Smooth muscle cell of trachea (primary cell): ENCODE data around the gene LHX1. TPM values are rescaled to one million over a fixed set of nuclear protein-coding genes. Genes with fewer than 3 reads are reported as not detected.

Experiments
- total RNA-seq: library from RNA; depleted of rRNA; stranded (reverse); fragments of >200 nt; gene quantifications from 2 replicates; pipeline ENCODE4 v1.2.1, GENCODE V29; 2014

LHX1 gene
- not detected in 2 replicates for total RNA-seq

DNA sequence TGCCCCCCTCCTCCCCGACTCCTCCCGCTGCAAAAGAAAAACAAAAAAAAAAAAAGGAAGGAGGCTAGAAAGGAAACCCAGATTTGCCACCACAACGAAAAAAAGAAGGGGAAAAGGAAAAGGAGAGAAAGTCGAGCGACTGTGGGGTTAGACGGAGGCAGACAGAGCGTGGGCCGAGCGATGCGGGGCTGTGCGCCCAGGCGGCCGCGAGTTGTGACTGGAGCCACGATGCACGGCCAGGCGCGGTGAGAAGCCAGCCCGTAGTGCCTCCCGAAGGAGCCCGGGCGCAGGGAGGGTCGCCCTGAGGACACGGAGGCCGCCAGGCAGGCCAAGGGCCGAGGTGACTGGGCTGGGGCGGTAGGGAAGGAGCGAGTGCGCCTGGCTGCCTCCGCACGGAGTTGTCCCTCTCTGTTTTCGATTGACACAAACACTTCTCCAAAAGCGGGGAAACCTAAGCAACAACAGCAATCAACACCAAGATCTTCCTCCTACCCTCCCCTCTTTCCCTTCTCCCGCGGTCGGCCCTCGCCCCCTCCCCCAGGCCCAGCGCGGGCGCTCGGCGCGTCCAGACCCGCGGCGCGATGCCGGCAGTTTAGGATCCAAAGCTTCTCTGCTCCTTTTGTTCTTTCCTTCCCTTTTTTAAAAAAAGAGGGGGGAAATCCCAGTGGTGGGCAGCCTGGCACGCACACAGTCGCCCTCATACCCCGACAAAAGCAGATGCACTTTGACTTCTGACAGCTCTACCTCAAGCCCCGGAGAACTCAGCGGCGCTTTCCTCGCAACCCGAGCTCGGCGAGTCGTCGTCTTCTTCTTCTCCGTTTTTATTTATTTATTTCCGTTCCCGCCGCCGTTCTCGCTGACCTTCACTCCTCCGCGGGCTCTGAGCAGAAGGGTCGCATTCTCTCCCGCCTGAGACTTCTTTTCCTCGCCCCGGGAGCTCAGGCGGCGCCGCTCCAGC lies at the start of gene LHX1:
Gene LHX1, plus strand, starts transcription at position 475 of the 958 bp plus-strand sequence. CDS start 723 bp downstream, outside the sequence.

DNA sequence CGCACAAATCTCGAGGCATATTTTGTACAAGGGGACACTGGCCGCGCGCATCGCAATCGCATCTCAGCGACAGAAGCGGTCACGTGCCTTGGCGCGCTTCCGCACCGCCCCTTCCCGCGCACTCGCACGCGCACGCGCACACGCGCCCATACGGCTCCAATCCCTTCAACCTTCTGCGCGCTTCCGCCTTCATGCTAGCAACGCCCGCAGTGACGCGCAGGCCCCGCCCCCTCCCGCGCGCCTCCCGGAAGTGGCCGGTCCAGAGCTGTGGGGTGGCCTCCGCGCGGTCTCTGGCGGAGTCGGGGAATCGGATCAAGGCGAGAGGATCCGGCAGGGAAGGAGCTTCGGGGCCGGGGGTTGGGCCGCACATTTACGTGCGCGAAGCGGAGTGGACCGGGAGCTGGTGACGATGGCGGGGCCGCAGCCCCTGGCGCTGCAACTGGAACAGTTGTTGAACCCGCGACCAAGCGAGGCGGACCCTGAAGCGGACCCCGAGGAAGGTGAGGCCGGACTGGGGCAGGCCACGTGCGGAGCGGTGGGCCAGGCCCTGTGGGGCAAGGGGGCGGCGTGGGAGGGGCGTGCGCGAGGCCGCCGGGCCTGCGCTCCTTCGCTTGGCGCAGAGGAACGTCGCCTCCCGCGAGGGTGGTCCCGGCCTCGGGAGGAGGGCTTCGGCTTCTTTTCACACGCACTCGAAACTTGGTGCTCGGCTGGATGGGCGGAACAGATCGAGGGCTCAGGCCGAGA lies 11.6 kb downstream of the LHX1 start, which contains the start of gene AATF:
Gene AATF, plus strand, starts transcription at position 238 of the 744 bp plus-strand sequence. Its CDS starts 172 bp downstream, at position 410.

Other genes with a start within 250 kb of the LHX1 start
- gene AATF, start 11.5 kb downstream of the LHX1 start, total RNA-seq, result 28.4 and 31.6 TPM in 2 replicates